ENCODE results near the gene IFNL3. TPM values are rescaled to one million over a fixed set of nuclear protein-coding genes. Genes with fewer than 3 reads are reported as not detected.

IFNL3 gene
- total RNA-seq, 1 donor: not detected

GRCh38 chr19:39262496-39262895, 17.7 kb upstream of the IFNL3 start:
- no peak for DNase-seq (ENCODE audit: low read depth)
- TF ChIP-seq CTCF (IDR thresholded peaks at IDR 0.05; ENCODE audit: insufficient read depth, low read depth, low read length): no peak
- H3K4me3 ChIP-seq (ENCODE audit: low read depth, low read length): no peak overlapping the region

- TF ChIP-seq CTCF (IDR thresholded peaks at IDR 0.05; ENCODE audit: insufficient read depth, low read depth, low read length): no peak
- H3K4me3 ChIP-seq (ENCODE audit: low read depth, low read length): no peak overlapping the region
- no peak for DNase-seq (ENCODE audit: low read depth)
These were observed 16.9 kb upstream of the IFNL3 start for GRCh38 chr19:39261704-39262103.

GRCh38 chr19:39257227-39257626, 12.4 kb upstream of the IFNL3 start:
- no peak for DNase-seq (ENCODE audit: low read depth)
- TF ChIP-seq CTCF (IDR thresholded peaks at IDR 0.05; ENCODE audit: insufficient read depth, low read depth, low read length): no peak
- H3K4me3 ChIP-seq (ENCODE audit: low read depth, low read length): no peak overlapping the region

- no peak for DNase-seq (ENCODE audit: low read depth)
- TF ChIP-seq CTCF (IDR thresholded peaks at IDR 0.05; ENCODE audit: insufficient read depth, low read depth, low read length): no peak
- H3K4me3 ChIP-seq (ENCODE audit: low read depth, low read length): no peak overlapping the region
These were observed 9.9 kb upstream of the IFNL3 start for GRCh38 chr19:39254531-39255345.

GRCh38 chr19:39253374-39254149, 8.8 kb upstream of the IFNL3 start:
- no peak overlapping the region for H3K4me3 ChIP-seq (ENCODE audit: low read depth, low read length)
- DNase-seq (ENCODE audit: low read depth): no peak
- no peak for TF ChIP-seq CTCF (IDR thresholded peaks at IDR 0.05; ENCODE audit: insufficient read depth, low read depth, low read length)

GRCh38 chr19:39252458-39252857, 7.7 kb upstream of the IFNL3 start:
- no peak for DNase-seq (ENCODE audit: low read depth)
- H3K4me3 ChIP-seq (ENCODE audit: low read depth, low read length): no peak overlapping the region
- TF ChIP-seq CTCF (IDR thresholded peaks at IDR 0.05; ENCODE audit: insufficient read depth, low read depth, low read length): no peak
